ENCODE measurements around the gene OR52E4. TPM values are rescaled to one million over a fixed set of nuclear protein-coding genes. Genes with fewer than 3 reads are reported as not detected.

Gene OR52E4
- total and polyA plus RNA-seq, 2 experiments from 2014 or later, result not detected

DNA sequence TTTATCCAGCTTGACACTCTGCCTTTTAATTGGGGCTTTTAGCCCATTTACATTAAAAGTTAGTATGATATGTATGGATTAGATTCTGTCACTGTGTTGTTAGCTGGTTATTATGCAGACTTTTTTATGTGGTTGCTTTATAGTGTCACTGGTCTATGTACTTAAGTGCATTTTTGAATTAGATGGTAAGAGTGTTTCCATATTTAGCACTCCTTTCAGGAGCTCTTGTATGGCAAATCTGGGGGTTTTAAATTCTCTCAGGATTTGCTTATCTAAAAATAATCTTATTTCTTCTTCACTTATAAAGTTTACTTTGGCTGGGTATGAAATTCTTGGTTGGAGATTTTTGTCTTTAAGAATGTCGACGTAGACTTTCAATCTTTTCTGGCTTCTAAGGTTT lies 42.7 kb upstream of the OR52E4 start:
- DNase-seq (ENCODE audit: low spot score), result no peak
- Histone ChIP-seq H3K4me2 (no peak overlapping the region), H2AFZ (no peak overlapping the region), H3K36me3 (ENCODE audit: insufficient read depth) (no peaks in the 10 kb centered on the region), H3K9me2 (ENCODE audit: insufficient read depth) (no peaks in the 10 kb centered on the region), H3K4me3 (no peak overlapping the region), H4K20me1 (replicated peaks; ENCODE audit: insufficient read depth) (no peaks in the 10 kb centered on the region), H3K27ac (ENCODE audit: low read depth) (no peak overlapping the region), H3K79me2 (replicated peaks; ENCODE audit: insufficient read depth) (no peaks in the 10 kb centered on the region), H3K27me3 (ENCODE audit: insufficient read depth) (no peaks in the 10 kb centered on the region), H3F3A (replicated peaks; ENCODE audit: low read depth) (no peaks in the 10 kb centered on the region), H3K4me1 (ENCODE audit: insufficient read depth) (no peaks in the 10 kb centered on the region)
- Mint-ChIP-seq H3K36me3 (ENCODE audit: low read depth) (no peaks in the 10 kb centered on the region), H3K4me3 (no peak overlapping the region), H3K4me1 (no peaks in the 10 kb centered on the region; the same call in 2 of the 3 replicates), H3K27me3 (ENCODE audit: insufficient read depth, low read depth, poor library complexity) (peaks cover 2% of the 10 kb centered on the region), H3K27ac (no peak overlapping the region), H3K9me3 (no peaks in the 10 kb centered on the region; the same call in 2 of the 3 replicates)
- TF ChIP-seq ZNF331 (CRISPR knock-in tag; IDR thresholded peaks at IDR 0.05; ENCODE audit: low read depth) (no peak), STAT1 (IDR thresholded peaks at IDR 0.05; ENCODE audit: unreplicated experiment) (no peak), ZNF114 (CRISPR knock-in tag; IDR thresholded peaks at IDR 0.05) (no peak), POLR2AphosphoS5 (IDR thresholded peaks at IDR 0.05; ENCODE audit: low read depth) (no peak), EZH2phosphoT487 (IDR thresholded peaks at IDR 0.05; ENCODE audit: unreplicated experiment) (no peak), EZH2 (IDR thresholded peaks at IDR 0.05; ENCODE audit: low read depth, unreplicated experiment) (no peak), JUNB (IDR thresholded peaks at IDR 0.05; ENCODE audit: unreplicated experiment) (no peak)
- TF ChIP-seq, protein P1, sequence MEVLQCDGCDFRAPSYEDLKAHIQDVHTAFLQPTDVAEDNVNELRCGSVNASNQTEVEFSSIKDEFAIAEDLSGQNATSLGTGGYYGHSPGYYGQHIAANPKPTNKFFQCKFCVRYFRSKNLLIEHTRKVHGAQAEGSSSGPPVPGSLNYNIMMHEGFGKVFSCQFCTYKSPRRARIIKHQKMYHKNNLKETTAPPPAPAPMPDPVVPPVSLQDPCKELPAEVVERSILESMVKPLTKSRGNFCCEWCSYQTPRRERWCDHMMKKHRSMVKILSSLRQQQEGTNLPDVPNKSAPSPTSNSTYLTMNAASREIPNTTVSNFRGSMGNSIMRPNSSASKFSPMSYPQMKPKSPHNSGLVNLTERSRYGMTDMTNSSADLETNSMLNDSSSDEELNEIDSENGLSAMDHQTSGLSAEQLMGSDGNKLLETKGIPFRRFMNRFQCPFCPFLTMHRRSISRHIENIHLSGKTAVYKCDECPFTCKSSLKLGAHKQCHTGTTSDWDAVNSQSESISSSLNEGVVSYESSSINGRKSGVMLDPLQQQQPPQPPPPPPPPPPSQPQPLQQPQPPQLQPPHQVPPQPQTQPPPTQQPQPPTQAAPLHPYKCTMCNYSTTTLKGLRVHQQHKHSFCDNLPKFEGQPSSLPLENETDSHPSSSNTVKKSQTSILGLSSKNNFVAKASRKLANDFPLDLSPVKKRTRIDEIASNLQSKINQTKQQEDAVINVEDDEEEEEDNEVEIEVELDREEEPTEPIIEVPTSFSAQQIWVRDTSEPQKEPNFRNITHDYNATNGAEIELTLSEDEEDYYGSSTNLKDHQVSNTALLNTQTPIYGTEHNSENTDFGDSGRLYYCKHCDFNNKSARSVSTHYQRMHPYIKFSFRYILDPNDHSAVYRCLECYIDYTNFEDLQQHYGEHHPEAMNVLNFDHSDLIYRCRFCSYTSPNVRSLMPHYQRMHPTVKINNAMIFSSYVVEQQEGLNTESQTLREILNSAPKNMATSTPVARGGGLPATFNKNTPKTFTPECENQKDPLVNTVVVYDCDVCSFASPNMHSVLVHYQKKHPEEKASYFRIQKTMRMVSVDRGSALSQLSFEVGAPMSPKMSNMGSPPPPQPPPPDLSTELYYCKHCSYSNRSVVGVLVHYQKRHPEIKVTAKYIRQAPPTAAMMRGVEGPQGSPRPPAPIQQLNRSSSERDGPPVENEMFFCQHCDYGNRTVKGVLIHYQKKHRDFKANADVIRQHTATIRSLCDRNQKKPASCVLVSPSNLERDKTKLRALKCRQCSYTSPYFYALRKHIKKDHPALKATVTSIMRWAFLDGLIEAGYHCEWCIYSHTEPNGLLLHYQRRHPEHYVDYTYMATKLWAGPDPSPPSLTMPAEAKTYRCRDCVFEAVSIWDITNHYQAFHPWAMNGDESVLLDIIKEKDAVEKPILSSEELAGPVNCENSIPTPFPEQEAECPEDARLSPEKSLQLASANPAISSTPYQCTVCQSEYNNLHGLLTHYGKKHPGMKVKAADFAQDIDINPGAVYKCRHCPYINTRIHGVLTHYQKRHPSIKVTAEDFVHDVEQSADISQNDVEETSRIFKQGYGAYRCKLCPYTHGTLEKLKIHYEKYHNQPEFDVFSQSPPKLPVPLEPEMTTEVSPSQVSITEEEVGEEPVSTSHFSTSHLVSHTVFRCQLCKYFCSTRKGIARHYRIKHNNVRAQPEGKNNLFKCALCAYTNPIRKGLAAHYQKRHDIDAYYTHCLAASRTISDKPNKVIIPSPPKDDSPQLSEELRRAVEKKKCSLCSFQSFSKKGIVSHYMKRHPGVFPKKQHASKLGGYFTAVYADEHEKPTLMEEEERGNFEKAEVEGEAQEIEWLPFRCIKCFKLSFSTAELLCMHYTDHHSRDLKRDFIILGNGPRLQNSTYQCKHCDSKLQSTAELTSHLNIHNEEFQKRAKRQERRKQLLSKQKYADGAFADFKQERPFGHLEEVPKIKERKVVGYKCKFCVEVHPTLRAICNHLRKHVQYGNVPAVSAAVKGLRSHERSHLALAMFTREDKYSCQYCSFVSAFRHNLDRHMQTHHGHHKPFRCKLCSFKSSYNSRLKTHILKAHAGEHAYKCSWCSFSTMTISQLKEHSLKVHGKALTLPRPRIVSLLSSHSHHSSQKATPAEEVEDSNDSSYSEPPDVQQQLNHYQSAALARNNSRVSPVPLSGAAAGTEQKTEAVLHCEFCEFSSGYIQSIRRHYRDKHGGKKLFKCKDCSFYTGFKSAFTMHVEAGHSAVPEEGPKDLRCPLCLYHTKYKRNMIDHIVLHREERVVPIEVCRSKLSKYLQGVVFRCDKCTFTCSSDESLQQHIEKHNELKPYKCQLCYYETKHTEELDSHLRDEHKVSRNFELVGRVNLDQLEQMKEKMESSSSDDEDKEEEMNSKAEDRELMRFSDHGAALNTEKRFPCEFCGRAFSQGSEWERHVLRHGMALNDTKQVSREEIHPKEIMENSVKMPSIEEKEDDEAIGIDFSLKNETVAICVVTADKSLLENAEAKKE (CRISPR knock-in tag; IDR thresholded peaks at IDR 0.05), result no peak
- TF ChIP-seq, protein P2, sequence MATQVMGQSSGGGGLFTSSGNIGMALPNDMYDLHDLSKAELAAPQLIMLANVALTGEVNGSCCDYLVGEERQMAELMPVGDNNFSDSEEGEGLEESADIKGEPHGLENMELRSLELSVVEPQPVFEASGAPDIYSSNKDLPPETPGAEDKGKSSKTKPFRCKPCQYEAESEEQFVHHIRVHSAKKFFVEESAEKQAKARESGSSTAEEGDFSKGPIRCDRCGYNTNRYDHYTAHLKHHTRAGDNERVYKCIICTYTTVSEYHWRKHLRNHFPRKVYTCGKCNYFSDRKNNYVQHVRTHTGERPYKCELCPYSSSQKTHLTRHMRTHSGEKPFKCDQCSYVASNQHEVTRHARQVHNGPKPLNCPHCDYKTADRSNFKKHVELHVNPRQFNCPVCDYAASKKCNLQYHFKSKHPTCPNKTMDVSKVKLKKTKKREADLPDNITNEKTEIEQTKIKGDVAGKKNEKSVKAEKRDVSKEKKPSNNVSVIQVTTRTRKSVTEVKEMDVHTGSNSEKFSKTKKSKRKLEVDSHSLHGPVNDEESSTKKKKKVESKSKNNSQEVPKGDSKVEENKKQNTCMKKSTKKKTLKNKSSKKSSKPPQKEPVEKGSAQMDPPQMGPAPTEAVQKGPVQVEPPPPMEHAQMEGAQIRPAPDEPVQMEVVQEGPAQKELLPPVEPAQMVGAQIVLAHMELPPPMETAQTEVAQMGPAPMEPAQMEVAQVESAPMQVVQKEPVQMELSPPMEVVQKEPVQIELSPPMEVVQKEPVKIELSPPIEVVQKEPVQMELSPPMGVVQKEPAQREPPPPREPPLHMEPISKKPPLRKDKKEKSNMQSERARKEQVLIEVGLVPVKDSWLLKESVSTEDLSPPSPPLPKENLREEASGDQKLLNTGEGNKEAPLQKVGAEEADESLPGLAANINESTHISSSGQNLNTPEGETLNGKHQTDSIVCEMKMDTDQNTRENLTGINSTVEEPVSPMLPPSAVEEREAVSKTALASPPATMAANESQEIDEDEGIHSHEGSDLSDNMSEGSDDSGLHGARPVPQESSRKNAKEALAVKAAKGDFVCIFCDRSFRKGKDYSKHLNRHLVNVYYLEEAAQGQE (IDR thresholded peaks at IDR 0.05; ENCODE audit: unreplicated experiment), result no peak
- TF ChIP-seq, protein P3, sequence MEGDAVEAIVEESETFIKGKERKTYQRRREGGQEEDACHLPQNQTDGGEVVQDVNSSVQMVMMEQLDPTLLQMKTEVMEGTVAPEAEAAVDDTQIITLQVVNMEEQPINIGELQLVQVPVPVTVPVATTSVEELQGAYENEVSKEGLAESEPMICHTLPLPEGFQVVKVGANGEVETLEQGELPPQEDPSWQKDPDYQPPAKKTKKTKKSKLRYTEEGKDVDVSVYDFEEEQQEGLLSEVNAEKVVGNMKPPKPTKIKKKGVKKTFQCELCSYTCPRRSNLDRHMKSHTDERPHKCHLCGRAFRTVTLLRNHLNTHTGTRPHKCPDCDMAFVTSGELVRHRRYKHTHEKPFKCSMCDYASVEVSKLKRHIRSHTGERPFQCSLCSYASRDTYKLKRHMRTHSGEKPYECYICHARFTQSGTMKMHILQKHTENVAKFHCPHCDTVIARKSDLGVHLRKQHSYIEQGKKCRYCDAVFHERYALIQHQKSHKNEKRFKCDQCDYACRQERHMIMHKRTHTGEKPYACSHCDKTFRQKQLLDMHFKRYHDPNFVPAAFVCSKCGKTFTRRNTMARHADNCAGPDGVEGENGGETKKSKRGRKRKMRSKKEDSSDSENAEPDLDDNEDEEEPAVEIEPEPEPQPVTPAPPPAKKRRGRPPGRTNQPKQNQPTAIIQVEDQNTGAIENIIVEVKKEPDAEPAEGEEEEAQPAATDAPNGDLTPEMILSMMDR (conservative IDR thresholded peaks at IDR 0.05; ENCODE audit: low read depth in 2 of 2), result no peak
- TF ChIP-seq, protein P4, sequence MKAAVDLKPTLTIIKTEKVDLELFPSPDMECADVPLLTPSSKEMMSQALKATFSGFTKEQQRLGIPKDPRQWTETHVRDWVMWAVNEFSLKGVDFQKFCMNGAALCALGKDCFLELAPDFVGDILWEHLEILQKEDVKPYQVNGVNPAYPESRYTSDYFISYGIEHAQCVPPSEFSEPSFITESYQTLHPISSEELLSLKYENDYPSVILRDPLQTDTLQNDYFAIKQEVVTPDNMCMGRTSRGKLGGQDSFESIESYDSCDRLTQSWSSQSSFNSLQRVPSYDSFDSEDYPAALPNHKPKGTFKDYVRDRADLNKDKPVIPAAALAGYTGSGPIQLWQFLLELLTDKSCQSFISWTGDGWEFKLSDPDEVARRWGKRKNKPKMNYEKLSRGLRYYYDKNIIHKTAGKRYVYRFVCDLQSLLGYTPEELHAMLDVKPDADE (IDR thresholded peaks at IDR 0.05), result no peak
- ATAC-seq, result no peak
